GM12878 (cell line): ENCODE data around the gene ADARB1. TPM values are rescaled to one million over a fixed set of nuclear protein-coding genes. Genes with fewer than 3 reads are reported as not detected.

Experiments used
- ATAC-seq: fragments of 200-7000 bp; cut with Tn5 transposase; 3 replicates; pipeline ENCODE4 v1.9.1; 2020; ENCODE audit warnings: mild to moderate bottlenecking, moderate library complexity
- BruUV-seq: library from RNA; stranded (reverse); fragments of 400-500 nt; replicated peaks from 2 replicates; lab custom pipeline; 2021; lab: Mats Ljungman, UMichigan
- CTCF ChIA-PET: fragments of 300-600 bp; sonication (Branson Sonifier 250); formaldehyde crosslinking; extraction: SDS; loops from one replicate; lab custom pipeline; 2021; ENCODE audit warnings: inconsistent platforms; lab: Yijun Ruan, JAX
- POLR2A ChIA-PET: fragments of 350-600 bp; formaldehyde crosslinking; extraction: SDS; loops from one replicate; lab custom pipeline; 2021; ENCODE audit warnings: inconsistent platforms; lab: Charles Lee
- RAD21 ChIA-PET: fragments of 300-600 bp; sonication (Branson Sonifier 250); formaldehyde crosslinking; loops from one replicate; lab custom pipeline; 2023; ENCODE audit warnings: antibody characterized with exemption; ENCODE audit not compliant: unreplicated experiment; lab: Charles Lee
- SMC1A ChIA-PET: fragments of 300-600 bp; sonication (Branson Sonifier 250); formaldehyde crosslinking; loops from one replicate; lab custom pipeline; 2023; ENCODE audit not compliant: unreplicated experiment, uncharacterized antibody; lab: Charles Lee
- DNase-seq: peaks from one replicate; pipeline ENCODE4 v3.0.0-alpha.2; 2011; ENCODE audit warnings: low read depth, low spot score
- FAIRE-seq: peaks from 3 replicates; lab custom pipeline; 2011; peaks lifted over from hg19 to GRCh38; lab: Jason Lieb, UNC
- H2AFZ ChIP-seq: 2 replicates; pipeline ENCODE4 v1.6.0; 2011; ENCODE audit warnings: low read depth, low read length, control low read depth; ENCODE audit not compliant: control insufficient read depth
- H3K27ac ChIP-seq: 2 replicates; pipeline ENCODE4 v1.5.1; 2011; ENCODE audit warnings: control low read depth; ENCODE audit not compliant: control insufficient read depth, insufficient read depth
- H3K27me3 ChIP-seq, 2 experiments: replicated peaks in 1 of 2; 2 replicates each; pipeline versions ENCODE4 v1.6.0 to v1.6.1; 2011; ENCODE audit warnings: low read length in 1 of 2; ENCODE audit not compliant: control insufficient read depth in 2 of 2, insufficient read depth in 2 of 2
- H3K36me3 ChIP-seq, 2 experiments: 2 replicates each; pipeline ENCODE4 v1.5.1; 2011; ENCODE audit warnings: low read length in 1 of 2; ENCODE audit not compliant: control insufficient read depth in 2 of 2, insufficient read depth in 2 of 2
- H3K4me1 ChIP-seq: 2 replicates; pipeline ENCODE4 v1.6.1; 2011; ENCODE audit warnings: mild to moderate bottlenecking, low read length, moderate library complexity, mixed read lengths; ENCODE audit not compliant: control insufficient read depth, insufficient read depth
- H3K4me2 ChIP-seq: 2 replicates; pipeline ENCODE4 v1.6.0; 2011; ENCODE audit warnings: control low read depth; ENCODE audit not compliant: control insufficient read depth, insufficient read depth
- H3K4me3 ChIP-seq: fragments of 200-600 bp; sonication (generic); 2 replicates; pipeline ENCODE4 v1.5.1; 2016
- H3K79me2 ChIP-seq: 2 replicates; pipeline ENCODE4 v1.6.0; 2011; ENCODE audit warnings: low read length; ENCODE audit not compliant: control insufficient read depth, insufficient read depth
- H3K9ac ChIP-seq: 2 replicates; pipeline ENCODE4 v1.8.0; 2011; ENCODE audit warnings: low read length, control low read depth, mixed read lengths; ENCODE audit not compliant: control insufficient read depth, insufficient read depth
- H3K9me3 ChIP-seq: replicated peaks from 3 replicates; pipeline ENCODE4 v1.5.1; 2011; ENCODE audit warnings: mild to moderate bottlenecking, low read length; ENCODE audit not compliant: control insufficient read depth, insufficient read depth
- H4K20me1 ChIP-seq: 2 replicates; pipeline ENCODE4 v1.6.0; 2011; ENCODE audit not compliant: control insufficient read depth, insufficient read depth
- CHD2 ChIP-seq: IDR thresholded peaks from 2 replicates; pipeline ENCODE4 v1.6.1; 2011; ENCODE audit warnings: low read depth, low read length, improper control_type of control experiment, borderline replicate concordance
- EP300 ChIP-seq, 2 experiments: fragments of 150-350 bp in 1 of 2; IDR thresholded peaks; 2 replicates each; pipeline ENCODE4 v1.6.1; 2011 to 2012; ENCODE audit warnings: low read depth in 2 of 2, low read length in 2 of 2, borderline replicate concordance in 1 of 2, improper control_type of control experiment in 1 of 2, inconsistent platforms in 1 of 2; ENCODE audit not compliant: control insufficient read depth in 1 of 2
- JUNB ChIP-seq: IDR thresholded peaks from 2 replicates; pipeline ENCODE4 v1.6.1; 2016; ENCODE audit warnings: antibody characterized with exemption, mild to moderate bottlenecking
- SMARCA5 ChIP-seq: fragments of 450-650 bp; IDR thresholded peaks from 2 replicates; pipeline ENCODE4 v1.6.1; 2017; ENCODE audit warnings: mild to moderate bottlenecking
- SUZ12 ChIP-seq: fragments of 200-600 bp; sonication (generic); IDR thresholded peaks from one replicate; pipeline ENCODE4 v1.6.1; 2018; ENCODE audit warnings: antibody characterized with exemption, mild to moderate bottlenecking; ENCODE audit not compliant: unreplicated experiment
- ZNF384 ChIP-seq: IDR thresholded peaks from 2 replicates; pipeline ENCODE4 v1.6.1; 2012; ENCODE audit warnings: low read depth, mild to moderate bottlenecking, low read length, improper control_type of control experiment, borderline replicate concordance
- WGBS: methylation state at CpG from one replicate; pipeline ENCODE4 v1.1.6; 2016; ENCODE audit warnings: low lambda C conversion rate; ENCODE audit not compliant: insufficient replicate concordance, insufficient coverage; ENCODE audit errors: missing lambda C conversion rate; 5-methylcytosine and 5-hydroxymethylcytosine counted together
- in situ Hi-C: fragments of 300-500 bp; cut with MboI; formaldehyde crosslinking; loops from 9 replicates; pipeline ENCODE4 v1.14.3; 2018; ENCODE audit warnings: mixed read lengths
- intact Hi-C: fragments of 100-400 bp; cut with micrococcal nuclease; formaldehyde crosslinking; loops from one replicate; pipeline ENCODE4 v1.14.2; 2022; ENCODE audit not compliant: unreplicated experiment
- polyA plus RNA-seq, 11 experiments: library from polyadenylated mRNA; depleted of rRNA in 4 of 11; unstranded in 6 of 11; stranded (reverse) in 5 of 11; fragments of >200 nt; fragmentation: Nextera tagmentation in 4 of 11; fragmentation: Illumina TruSeq in 1 of 11; extraction: Ambion mirVana in 4 of 11; extraction: Trizol in 1 of 11; gene quantifications; 1 replicate in 1 of 11; 2 replicates in 10 of 11; pipeline versions ENCODE4 v1.2.1 to v1.2.3, GENCODE V29; 2011 to 2016; ENCODE audit warnings: inconsistent platforms in 2 of 11, missing spikeins in 2 of 11, low read depth in 1 of 11
- total RNA-seq, 4 experiments: library from RNA; depleted of rRNA in 3 of 4; stranded (reverse); fragments of >200 nt in 3 of 4; fragmentation: Illumina TruSeq in 1 of 4; extraction: Trizol in 1 of 4; gene quantifications; 2 replicates each; pipeline versions ENCODE4 v1.2.1 to v1.2.3, GENCODE V29; 2013 to 2021
- TF ChIP-seq, protein P1 (sequence below): fragments of 150-350 bp; IDR thresholded peaks from 2 replicates; pipeline ENCODE4 v1.6.1; 2014; ENCODE audit warnings: mild to moderate bottlenecking, low read depth, low read length

ADARB1 gene
- total and polyA plus RNA-seq, 10 of the 15 experiments (the other 5 are each of a cell fraction or from before 2014, with no cell fraction given) = 5.7 to 61.7 (median 25.3) TPM

DNA sequence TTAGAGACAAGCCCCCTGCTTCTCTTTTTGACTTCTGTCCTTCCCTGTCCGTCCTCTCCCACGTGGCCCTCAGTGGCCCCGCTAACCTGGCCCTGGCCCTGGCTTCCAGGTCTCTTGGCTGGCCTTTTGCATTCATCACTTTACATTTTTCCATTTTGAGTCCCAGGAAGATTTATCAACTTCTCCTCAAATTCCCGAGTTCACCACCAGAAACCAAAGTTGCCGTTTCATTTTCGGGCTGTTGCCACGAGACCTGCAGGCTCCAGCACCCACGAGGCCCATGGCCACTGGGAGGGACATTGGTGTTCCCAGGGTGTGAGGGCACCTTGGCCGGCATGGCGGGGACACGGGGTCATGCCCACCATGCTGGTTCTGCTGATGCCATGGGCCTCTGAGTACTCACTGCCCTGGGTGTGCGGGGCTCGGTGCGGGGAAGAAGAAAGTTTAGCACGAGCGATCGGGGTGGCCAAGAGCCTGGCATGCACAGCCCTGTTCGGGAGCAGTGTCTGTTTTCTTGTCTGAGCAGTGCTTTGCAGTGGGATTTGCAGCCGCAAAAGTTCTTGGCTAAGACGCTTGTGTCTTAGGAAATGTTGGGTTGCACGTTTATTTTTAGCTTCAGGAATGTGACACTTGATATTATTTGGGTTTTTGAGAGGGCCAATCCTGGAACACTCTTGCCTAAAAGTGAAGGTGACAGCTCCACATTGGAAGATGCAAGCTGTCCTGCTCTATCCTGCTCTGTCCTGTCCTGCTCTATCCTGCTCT, 40.4 kb upstream of the ADARB1 start:
- Histone ChIP-seq H2AFZ (no peak overlapping the region), H3K4me3 (no peak overlapping the region), H3K36me3 (no peaks in the 10 kb centered on the region), H3K4me2 (no peak overlapping the region), H3K4me1 (no peaks in the 10 kb centered on the region), H3K79me2 (no peaks in the 10 kb centered on the region), H4K20me1 (no peaks in the 10 kb centered on the region), H3K27ac (no peak overlapping the region), H3K9me3 (peaks cover 7% of the 10 kb centered on the region; the same call in 1 of the 3 replicates), H3K27me3 (no peaks in the 10 kb centered on the region; a peak in 3 of 4 replicates), H3K9ac (no peak overlapping the region)
- intact Hi-C loops = no loop called here
- ChIA-PET SMC1A (no interaction called here), CTCF (interaction anchor here (0.8 to 1.0 kb wide), 2 partner anchors 25 to 104 kb away, joined by 3 read pairs; no protein-coding TSS in a partner anchor), RAD21 (no interaction called here), POLR2A (no interaction called here)
- FAIRE-seq (no peak), ATAC-seq (no peak), DNase-seq (no peak)
- BruUV-seq = no TSS peak
- WGBS = 44% methylated on average over 21 of the region's 21 CpGs
- in situ Hi-C loops = no loop called here
- TF ChIP-seq ZNF384 (no peak), SMARCA5 (no peak), JUNB (no peak)

DNA sequence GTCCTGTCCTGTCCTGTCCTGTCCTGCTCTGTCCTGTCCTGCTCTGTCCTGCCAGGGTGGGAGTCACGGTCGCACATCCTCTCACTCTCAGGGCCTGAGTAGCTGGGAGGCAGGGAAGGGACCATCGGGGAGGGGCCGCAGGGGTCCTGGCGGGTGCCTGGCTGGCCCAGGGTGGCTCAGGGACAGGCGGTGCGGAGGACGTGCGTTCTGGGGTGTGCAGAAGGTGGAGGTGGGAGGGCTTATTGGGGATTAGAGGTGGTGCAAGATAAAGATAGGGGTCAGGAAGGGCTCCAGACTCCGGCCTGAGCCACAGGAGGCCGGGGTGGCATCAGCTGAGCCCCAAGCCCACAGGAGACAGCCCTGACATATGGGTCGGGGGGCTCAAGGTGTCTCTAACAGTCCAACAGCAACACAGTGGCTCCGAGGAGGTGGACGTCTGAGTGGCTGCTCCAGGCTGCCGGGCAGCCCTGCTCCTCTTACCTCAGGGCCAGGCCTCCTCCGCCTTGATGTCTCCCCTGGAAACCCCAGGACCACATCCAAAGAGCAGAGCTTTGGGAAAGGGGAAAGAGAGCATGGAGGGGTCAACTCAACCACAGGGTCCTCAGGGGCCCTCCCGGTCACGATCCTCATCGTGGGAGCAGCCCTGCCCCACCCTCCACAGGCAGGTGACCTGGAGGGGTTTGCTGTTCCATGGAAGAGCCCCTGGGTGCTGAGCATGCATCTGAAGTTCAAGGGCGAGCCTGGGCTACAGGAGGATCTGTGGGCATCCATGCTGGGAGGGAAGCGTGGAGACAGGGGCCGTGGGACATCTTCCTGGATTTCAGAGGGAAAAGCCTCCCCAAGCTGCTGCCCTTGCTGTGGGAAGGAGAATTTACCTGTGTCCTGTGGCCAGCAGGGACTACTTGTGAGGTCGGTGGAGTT, 39.6 kb upstream of the ADARB1 start:
- H2AFZ ChIP-seq = no peak overlapping the region
- H4K20me1 ChIP-seq = no peaks in the 10 kb centered on the region
- SMC1A ChIA-PET = no interaction called here
- H3K9ac ChIP-seq = no peak overlapping the region
- RAD21 ChIA-PET = no interaction called here
- FAIRE-seq (no peak), ATAC-seq (no peak), DNase-seq (no peak)
- no peaks in the 10 kb centered on the region for H3K79me2 ChIP-seq
- TF ChIP-seq, protein P1, sequence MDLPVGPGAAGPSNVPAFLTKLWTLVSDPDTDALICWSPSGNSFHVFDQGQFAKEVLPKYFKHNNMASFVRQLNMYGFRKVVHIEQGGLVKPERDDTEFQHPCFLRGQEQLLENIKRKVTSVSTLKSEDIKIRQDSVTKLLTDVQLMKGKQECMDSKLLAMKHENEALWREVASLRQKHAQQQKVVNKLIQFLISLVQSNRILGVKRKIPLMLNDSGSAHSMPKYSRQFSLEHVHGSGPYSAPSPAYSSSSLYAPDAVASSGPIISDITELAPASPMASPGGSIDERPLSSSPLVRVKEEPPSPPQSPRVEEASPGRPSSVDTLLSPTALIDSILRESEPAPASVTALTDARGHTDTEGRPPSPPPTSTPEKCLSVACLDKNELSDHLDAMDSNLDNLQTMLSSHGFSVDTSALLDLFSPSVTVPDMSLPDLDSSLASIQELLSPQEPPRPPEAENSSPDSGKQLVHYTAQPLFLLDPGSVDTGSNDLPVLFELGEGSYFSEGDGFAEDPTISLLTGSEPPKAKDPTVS = no peak
- TF ChIP-seq EP300 (IDR thresholded peaks at IDR 0.05; ENCODE audit: borderline replicate concordance in 1 of 2, control insufficient read depth in 1 of 2, low read depth in 2 of 2, low read length in 2 of 2) (no peak), SUZ12 (no peak), CHD2 (no peak)
- POLR2A ChIA-PET = no interaction called here
- no peaks in the 10 kb centered on the region for H3K36me3 ChIP-seq
- 43% methylated on average over 23 of the region's 23 CpGs for WGBS
- CTCF ChIA-PET = interaction anchor here (0.8 kb wide), 1 partner anchor 24 kb away, joined by 3 read pairs; no protein-coding TSS in a partner anchor
- BruUV-seq = no TSS peak
- in situ Hi-C loops = no loop called here
- intact Hi-C loops = no loop called here
- H3K4me1 ChIP-seq = no peaks in the 10 kb centered on the region
- H3K4me3 ChIP-seq = no peak overlapping the region
- H3K9me3 ChIP-seq = peaks cover 7% of the 10 kb centered on the region; the same call in 1 of the 3 replicates
- no peak overlapping the region for H3K4me2 ChIP-seq
- no peak overlapping the region for H3K27ac ChIP-seq
- no peaks in the 10 kb centered on the region; a peak in 3 of 4 replicates for H3K27me3 ChIP-seq
